Measurements from ENCODE around the gene CCT2.

DNA sequence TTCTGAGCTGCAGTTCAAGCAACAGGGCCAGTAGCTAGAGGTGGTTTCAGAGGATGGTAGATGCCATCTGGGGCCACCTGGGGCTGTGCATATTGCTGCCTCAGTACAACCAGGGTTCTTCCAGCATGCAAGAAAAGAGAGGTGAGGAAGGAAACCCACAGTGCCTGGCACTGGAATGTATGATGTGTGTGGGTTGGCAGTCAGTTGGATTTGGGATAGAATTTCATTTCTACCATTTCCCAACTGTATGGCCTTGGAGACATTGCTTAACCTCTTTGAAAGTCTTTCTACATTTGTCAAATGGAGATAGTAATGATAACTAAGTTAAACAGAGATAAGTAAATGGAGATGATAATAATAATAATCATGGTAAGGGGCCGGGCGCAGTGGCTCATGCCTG, 35.7 kb downstream of the CCT2 start:
- TF ChIP-seq MAX (IDR thresholded peaks at IDR 0.05; ENCODE audit: low read depth, low read length) = no peak
- TF ChIP-seq MYC (IDR thresholded peaks at IDR 0.05; ENCODE audit: low read depth, low read length) = no peak
- TF ChIP-seq, protein P1, sequence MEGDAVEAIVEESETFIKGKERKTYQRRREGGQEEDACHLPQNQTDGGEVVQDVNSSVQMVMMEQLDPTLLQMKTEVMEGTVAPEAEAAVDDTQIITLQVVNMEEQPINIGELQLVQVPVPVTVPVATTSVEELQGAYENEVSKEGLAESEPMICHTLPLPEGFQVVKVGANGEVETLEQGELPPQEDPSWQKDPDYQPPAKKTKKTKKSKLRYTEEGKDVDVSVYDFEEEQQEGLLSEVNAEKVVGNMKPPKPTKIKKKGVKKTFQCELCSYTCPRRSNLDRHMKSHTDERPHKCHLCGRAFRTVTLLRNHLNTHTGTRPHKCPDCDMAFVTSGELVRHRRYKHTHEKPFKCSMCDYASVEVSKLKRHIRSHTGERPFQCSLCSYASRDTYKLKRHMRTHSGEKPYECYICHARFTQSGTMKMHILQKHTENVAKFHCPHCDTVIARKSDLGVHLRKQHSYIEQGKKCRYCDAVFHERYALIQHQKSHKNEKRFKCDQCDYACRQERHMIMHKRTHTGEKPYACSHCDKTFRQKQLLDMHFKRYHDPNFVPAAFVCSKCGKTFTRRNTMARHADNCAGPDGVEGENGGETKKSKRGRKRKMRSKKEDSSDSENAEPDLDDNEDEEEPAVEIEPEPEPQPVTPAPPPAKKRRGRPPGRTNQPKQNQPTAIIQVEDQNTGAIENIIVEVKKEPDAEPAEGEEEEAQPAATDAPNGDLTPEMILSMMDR (IDR thresholded peaks at IDR 0.05; ENCODE audit: low read depth, low read length) = no peak
- no peak for TF ChIP-seq POLR2A (IDR thresholded peaks at IDR 0.05; ENCODE audit: extremely low read depth, insufficient read length)

All from NB4 (cell line).